22Rv1 (cell line): Measurements from ENCODE around the gene RBM11.
"Not testable (repeated sequence)": the region's sequence is repeated elsewhere in the genome, so short reads cannot be mapped to it uniquely, and the experiment has no call there.

Experiments used
- H3K27ac ChIP-seq: fragments of 450-650 bp; 2 replicates; pipeline ENCODE4 v1.5.1; 2017
- CTCF ChIP-seq: fragments of 450-650 bp; IDR thresholded peaks from 2 replicates; pipeline ENCODE4 v1.5.1; 2017; ENCODE audit warnings: mild to moderate bottlenecking
- ZFX ChIP-seq: fragments of 450-650 bp; IDR thresholded peaks from 2 replicates; pipeline ENCODE4 v1.6.1; 2017; ENCODE audit warnings: antibody characterized with exemption, borderline replicate concordance

RBM11 gene

GRCh38 chr21:14215971-14216641 is at the start of gene RBM11:
Gene RBM11, plus strand, starts transcription at chr21:14216157. Its CDS starts 30 bp downstream, at chr21:14216187.
- peak within 1 kb of the TSS; percentile 65 for H3K27ac ChIP-seq
- TF ChIP-seq CTCF = no peak
- TF ChIP-seq ZFX = no peak

GRCh38 chr21:14166463-14167223 is 49.3 kb upstream of the RBM11 start:
- not testable (repeated sequence) for H3K27ac ChIP-seq

- no peak for TF ChIP-seq CTCF
- TF ChIP-seq ZFX = no peak
- no peak overlapping the region for H3K27ac ChIP-seq
Observed at GRCh38 chr21:14206222-14206621, 9.7 kb upstream of the RBM11 start.

GRCh38 chr21:14210738-14211137 is 5.2 kb upstream of the RBM11 start, which contains the start of gene LIPI:
Gene LIPI, minus strand, starts transcription at chr21:14210955. Its CDS starts 110 bp downstream, at chr21:14210845.
- no peak within 1 kb of the TSS for H3K27ac ChIP-seq

GRCh38 chr21:14213164-14213563 is 2.8 kb upstream of the RBM11 start:
- no peak for TF ChIP-seq CTCF
- TF ChIP-seq ZFX = no peak
- H3K27ac ChIP-seq = no peak overlapping the region

More at GRCh38 chr21:14210738-14211137, 5.2 kb upstream of the RBM11 start, which contains the start of gene LIPI:
- no peak for TF ChIP-seq CTCF
- no peak for TF ChIP-seq ZFX

GRCh38 chr21:14223365-14223764 is 7.4 kb downstream of the RBM11 start:
- no peak overlapping the region for H3K27ac ChIP-seq
- TF ChIP-seq CTCF (no peak), ZFX (no peak)

GRCh38 chr21:14229399-14229798 is 13.4 kb downstream of the RBM11 start:
- TF ChIP-seq ZFX (no peak), CTCF (no peak)
- H3K27ac ChIP-seq = no peak overlapping the region
